ENCODE results near the gene PLOD1. TPM values are rescaled to one million over a fixed set of nuclear protein-coding genes. Genes with fewer than 3 reads are reported as not detected.
A peak's percentile ranks its signal among the peaks of the same experiment; 100 is the strongest.

The PLOD1 gene
- total RNA-seq, 1 donor from 2014 or later: 76.8 TPM

DNA sequence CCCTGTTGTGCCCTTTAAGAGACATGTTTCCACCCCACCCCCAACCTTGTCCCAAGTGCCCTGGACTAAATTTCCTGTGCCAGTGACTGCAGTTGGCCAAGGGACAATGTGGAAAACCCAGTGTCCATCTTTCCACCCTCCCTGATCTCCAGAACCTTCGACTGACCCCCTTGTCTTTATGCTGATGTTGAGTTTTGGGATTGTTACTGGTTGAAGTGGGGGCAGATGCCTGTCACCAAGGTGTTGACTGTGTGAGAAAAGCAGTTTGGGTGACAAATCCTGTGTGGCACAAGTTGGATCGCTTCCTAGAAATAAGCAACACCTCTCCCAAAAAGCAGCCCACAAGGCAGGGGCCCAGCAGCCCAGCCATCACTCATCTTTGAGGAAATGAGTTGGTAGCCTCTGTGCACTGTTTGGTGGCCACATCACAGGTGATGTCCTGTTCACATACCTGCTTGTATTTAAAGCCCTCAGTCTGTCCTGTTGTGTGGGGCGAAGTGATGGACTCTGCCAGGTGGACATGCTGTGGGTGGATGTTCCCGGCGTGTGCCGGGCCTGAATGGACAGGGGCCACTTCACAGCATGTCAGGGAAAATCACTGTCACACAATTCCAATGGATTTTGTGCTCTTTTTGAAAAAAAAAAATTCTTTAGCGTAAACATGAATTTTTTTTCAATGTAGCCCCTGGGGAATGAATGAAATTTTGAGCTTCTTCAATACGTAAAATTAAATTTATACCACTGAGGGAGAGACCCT lies 78.2 kb downstream of the PLOD1 start:
- Histone ChIP-seq H3K36me3 (peaks cover 38% of the 10 kb centered on the region), H3K4me1 (peaks cover 6% of the 10 kb centered on the region), H3K9me3 (no peaks in the 10 kb centered on the region), H3K27me3 (no peaks in the 10 kb centered on the region), H3K27ac (no peak overlapping the region), H3K4me3 (no peak overlapping the region)
- ATAC-seq (no peak), DNase-seq (no peak)
- intact Hi-C loops (cut with DNase I): no loop called here
- TF ChIP-seq CTCF (IDR thresholded peaks at IDR 0.05): no peak

DNA sequence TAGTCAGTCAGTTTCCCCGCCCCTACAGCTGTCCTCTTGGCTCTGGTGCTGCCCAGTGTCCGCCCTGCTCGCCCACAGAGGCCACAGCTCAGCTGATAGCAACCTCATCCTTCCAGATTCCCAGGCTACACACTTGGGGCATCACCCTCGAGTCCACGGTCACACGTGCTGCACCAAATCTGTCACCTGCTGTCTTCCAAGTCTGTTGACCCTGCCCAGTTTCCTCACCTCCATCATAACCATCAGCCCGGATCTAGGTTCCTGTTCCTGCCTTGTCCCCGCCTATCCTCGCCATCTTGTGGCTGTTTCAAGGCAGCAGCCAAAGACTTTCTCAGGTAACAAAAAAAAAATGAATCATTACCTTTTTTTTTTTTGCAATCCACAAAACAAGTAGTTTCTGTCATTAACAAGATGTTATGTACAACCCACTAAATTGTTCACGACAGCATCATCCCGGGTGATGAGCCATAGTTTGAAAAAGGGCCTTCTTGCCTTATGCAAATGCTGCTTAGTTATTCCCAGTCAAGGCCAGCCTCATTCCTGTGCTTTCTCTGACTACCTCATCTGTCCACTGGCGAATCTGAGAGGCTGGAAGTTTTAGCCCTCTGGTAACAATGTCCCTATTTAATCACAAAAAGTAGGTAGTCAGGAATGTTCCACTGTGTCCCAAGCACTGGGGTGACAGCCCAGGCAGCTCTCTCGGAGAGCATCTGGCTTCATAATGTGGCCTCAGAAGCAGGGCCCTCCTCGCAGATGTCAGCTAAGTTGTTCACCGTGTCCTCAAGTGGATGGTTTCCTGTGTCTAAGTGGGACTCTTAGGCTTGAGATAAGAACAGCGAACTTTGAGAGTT lies 79.8 kb downstream of the PLOD1 start:
- H3K27me3 ChIP-seq: no peaks in the 10 kb centered on the region
- no peaks in the 10 kb centered on the region for H3K9me3 ChIP-seq
- H3K4me3 ChIP-seq: no peak overlapping the region
- intact Hi-C loops (cut with DNase I): no loop called here
- H3K27ac ChIP-seq: peak overlapping the region; percentile 55
- no peak for TF ChIP-seq CTCF (IDR thresholded peaks at IDR 0.05)
- peaks cover 6% of the 10 kb centered on the region for H3K4me1 ChIP-seq
- DNase-seq (no peak), ATAC-seq (peak; percentile 64)
- peaks cover 35% of the 10 kb centered on the region for H3K36me3 ChIP-seq

DNA sequence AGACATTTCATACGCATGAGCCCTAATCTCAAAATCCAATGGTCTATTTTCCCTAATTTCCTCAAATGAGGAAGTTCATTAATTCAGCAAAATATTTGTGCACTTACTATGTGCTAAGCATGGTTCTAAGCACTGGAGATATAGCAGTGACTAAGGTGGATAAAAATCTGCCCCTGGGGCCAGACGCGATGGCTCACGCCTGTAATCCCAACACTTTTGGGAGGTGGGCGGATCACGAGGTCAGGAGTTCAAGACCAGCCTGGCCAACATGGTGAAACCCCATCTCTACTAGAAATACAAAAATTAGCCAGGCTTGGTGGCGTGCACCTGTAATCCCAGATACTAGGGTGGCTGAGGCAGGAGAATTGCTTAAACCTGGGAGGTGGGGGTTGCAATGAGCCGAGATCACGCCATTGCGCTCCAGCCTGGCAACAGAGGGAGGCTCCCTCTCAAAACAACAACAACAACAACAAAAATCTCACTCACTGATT lies 80.5 kb downstream of the PLOD1 start:
- Histone ChIP-seq H3K27ac (peak overlapping the region; percentile 55), H3K27me3 (no peaks in the 10 kb centered on the region), H3K36me3 (peaks cover 28% of the 10 kb centered on the region), H3K9me3 (no peaks in the 10 kb centered on the region), H3K4me1 (peaks cover 6% of the 10 kb centered on the region), H3K4me3 (no peak overlapping the region)
- intact Hi-C loops (cut with DNase I): no loop called here
- ATAC-seq (no peak), DNase-seq (no peak)
- TF ChIP-seq CTCF (IDR thresholded peaks at IDR 0.05): no peak

DNA sequence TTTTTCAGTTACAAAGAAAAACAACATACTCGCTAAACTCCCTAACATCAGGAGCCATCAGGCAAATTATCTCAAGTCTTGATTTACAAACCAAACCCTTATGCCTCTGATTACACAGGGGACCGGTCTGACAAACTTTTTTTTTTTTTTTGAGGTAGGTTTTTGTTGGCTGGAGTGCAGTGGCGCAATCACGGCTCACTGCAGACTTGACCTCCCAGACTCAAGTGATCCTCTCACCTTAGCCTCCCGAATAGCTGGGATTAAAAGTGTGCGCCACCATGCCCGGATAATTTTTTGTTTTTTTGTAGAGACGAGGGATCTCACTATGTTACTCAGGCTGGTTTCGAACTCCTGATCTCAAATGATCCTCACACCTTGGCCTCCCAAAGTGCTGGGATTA lies 81.0 kb downstream of the PLOD1 start:
- H3K27ac ChIP-seq: peak overlapping the region; percentile 55
- no peak for ATAC-seq
- peaks cover 6% of the 10 kb centered on the region for H3K4me1 ChIP-seq
- no peak for DNase-seq
- no peaks in the 10 kb centered on the region for H3K27me3 ChIP-seq
- intact Hi-C loops (cut with DNase I): no loop called here
- no peak overlapping the region for H3K4me3 ChIP-seq
- TF ChIP-seq CTCF (IDR thresholded peaks at IDR 0.05): no peak
- H3K36me3 ChIP-seq: peaks cover 24% of the 10 kb centered on the region
- H3K9me3 ChIP-seq: no peaks in the 10 kb centered on the region

DNA sequence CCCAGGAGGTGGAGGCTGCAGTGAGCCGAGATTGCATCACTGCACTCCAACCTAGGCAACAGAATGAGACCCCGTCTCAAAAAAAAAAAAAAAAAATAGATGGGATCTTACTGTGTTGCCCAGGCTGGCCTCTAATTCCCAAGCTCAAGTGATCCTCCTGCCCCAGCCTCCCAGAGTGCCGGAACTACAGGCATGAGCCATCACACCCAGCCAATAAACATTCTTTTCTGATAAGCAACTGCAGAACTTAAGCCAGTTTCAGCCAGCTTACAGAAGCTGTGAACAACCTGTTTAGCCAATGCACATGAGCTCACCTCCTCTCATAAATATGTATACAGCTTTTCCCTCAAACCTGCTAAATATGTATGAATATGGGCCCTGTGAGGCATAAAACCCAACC lies 81.7 kb downstream of the PLOD1 start:
- Histone ChIP-seq H3K4me1 (peaks cover 6% of the 10 kb centered on the region), H3K9me3 (no peaks in the 10 kb centered on the region), H3K27me3 (no peaks in the 10 kb centered on the region), H3K4me3 (no peak overlapping the region), H3K27ac (no peak overlapping the region), H3K36me3 (peaks cover 17% of the 10 kb centered on the region)
- no peak for ATAC-seq
- TF ChIP-seq CTCF (IDR thresholded peaks at IDR 0.05): no peak
- DNase-seq: no peak
- intact Hi-C loops (cut with DNase I): no loop called here

Data from upper lobe of right lung (tissue), 1 donor.